Neuronal stem cell (in vitro differentiated cells): Measurements from ENCODE around the gene GPR33.
A peak's percentile ranks its signal among the peaks of the same experiment; 100 is the strongest.

Source experiments
- DNase-seq: peaks from one replicate; pipeline ENCODE4 v3.0.0-alpha.2; 2013; ENCODE audit warnings: low spot score
- H2AFZ ChIP-seq: one replicate; pipeline ENCODE4 v1.6.1; 2013; ENCODE audit warnings: mild to moderate bottlenecking, low read length, inconsistent platforms
- H2AK5ac ChIP-seq: 2 replicates; pipeline ENCODE4 v1.6.1; 2013; ENCODE audit warnings: low read depth, mild to moderate bottlenecking, inconsistent platforms, low read length, moderate library complexity, mixed read lengths
- H2BK120ac ChIP-seq: 2 replicates; pipeline ENCODE4 v1.6.1; 2013; ENCODE audit warnings: low read depth, mild to moderate bottlenecking, inconsistent platforms, low read length, moderate library complexity, mixed read lengths
- H2BK12ac ChIP-seq: one replicate; pipeline ENCODE4 v1.6.1; 2013; ENCODE audit warnings: low read length, inconsistent platforms
- H2BK15ac ChIP-seq: 2 replicates; pipeline ENCODE4 v1.6.1; 2013; ENCODE audit warnings: mild to moderate bottlenecking, low read length, inconsistent platforms, mixed read lengths
- H2BK5ac ChIP-seq: one replicate; pipeline ENCODE4 v1.6.1; 2013; ENCODE audit warnings: inconsistent platforms, mild to moderate bottlenecking, low read length, moderate library complexity
- H3K14ac ChIP-seq: one replicate; pipeline ENCODE4 v1.6.1; 2013; ENCODE audit warnings: low read length, inconsistent platforms
- H3K18ac ChIP-seq: 2 replicates; pipeline ENCODE4 v1.6.1; 2013; ENCODE audit warnings: low read length, inconsistent platforms
- H3K23ac ChIP-seq: 2 replicates; pipeline ENCODE4 v1.6.1; 2013; ENCODE audit warnings: low read depth, mild to moderate bottlenecking, mixed read lengths, low read length, inconsistent platforms; ENCODE audit not compliant: poor library complexity
- H3K27ac ChIP-seq: replicated peaks from 3 replicates; pipeline ENCODE4 v1.5.1; 2013; ENCODE audit warnings: low read length, inconsistent platforms
- H3K27me3 ChIP-seq, 3 experiments: 2 replicates each; pipeline ENCODE4 v1.6.1; 2013; ENCODE audit warnings: low read length in 3 of 3, mild to moderate bottlenecking in 2 of 3, inconsistent platforms in 1 of 3, low read depth in 1 of 3, mixed read lengths in 1 of 3, moderate library complexity in 1 of 3; ENCODE audit not compliant: control insufficient read depth in 3 of 3, insufficient read depth in 3 of 3
- H3K36me3 ChIP-seq, 2 donors: replicated peaks in 1 of 2; 2 replicates each; pipeline ENCODE4 v1.6.1; 2013; ENCODE audit warnings: low read length in 2 of 2; ENCODE audit not compliant: control insufficient read depth in 2 of 2, insufficient read depth in 2 of 2
- H3K4ac ChIP-seq: 2 replicates; pipeline ENCODE4 v1.6.1; 2013; ENCODE audit warnings: inconsistent platforms, mild to moderate bottlenecking, low read length, moderate library complexity
- H3K4me1 ChIP-seq, 2 donors: 1 replicate in 1 of 2; 2 replicates in 1 of 2; pipeline ENCODE4 v1.6.1; 2013; ENCODE audit warnings: low read length in 2 of 2, low read depth in 1 of 2; ENCODE audit not compliant: control insufficient read depth in 2 of 2, insufficient read depth in 1 of 2
- H3K4me2 ChIP-seq: one replicate; pipeline ENCODE4 v1.6.1; 2013; ENCODE audit warnings: mild to moderate bottlenecking, low read length, inconsistent platforms; ENCODE audit not compliant: insufficient read depth, poor library complexity, severe bottlenecking
- H3K4me3 ChIP-seq, 2 donors: 2 replicates each; pipeline ENCODE4 v1.5.1; 2013; ENCODE audit warnings: low read length in 2 of 2, mild to moderate bottlenecking in 2 of 2, inconsistent platforms in 1 of 2, moderate library complexity in 1 of 2
- H3K79me1 ChIP-seq: one replicate; pipeline ENCODE4 v1.6.1; 2013; ENCODE audit warnings: low read depth, mild to moderate bottlenecking, inconsistent platforms, low read length, moderate library complexity
- H3K9ac ChIP-seq: one replicate; pipeline ENCODE4 v1.6.1; 2013; ENCODE audit warnings: mild to moderate bottlenecking, low read depth, low read length, inconsistent platforms; ENCODE audit not compliant: poor library complexity
- H3K9me3 ChIP-seq, 2 donors: replicated peaks in 1 of 2; 2 replicates each; pipeline versions ENCODE3 to v1.6.1; 2013; ENCODE audit warnings: low read length in 2 of 2, mild to moderate bottlenecking in 2 of 2, inconsistent platforms in 1 of 2, low read depth in 1 of 2, mixed read lengths in 1 of 2, moderate library complexity in 1 of 2; ENCODE audit not compliant: control insufficient read depth in 2 of 2, insufficient read depth in 1 of 2
- H4K8ac ChIP-seq: one replicate; pipeline ENCODE4 v1.6.1; 2013; ENCODE audit warnings: low read depth, mild to moderate bottlenecking, inconsistent platforms, low read length, moderate library complexity
- H4K91ac ChIP-seq: one replicate; pipeline ENCODE4 v1.6.1; 2013; ENCODE audit warnings: low read length, low read depth, mild to moderate bottlenecking, inconsistent platforms; ENCODE audit not compliant: poor library complexity
- WGBS, 2 donors: extraction: QIAGEN DNeasy Blood & Tissue Kit; methylation state at CpG; one replicate each; pipeline ENCODE4 v1.1.7; 2013; ENCODE audit warnings: missing lambda C conversion rate in 2 of 2, mixed read lengths in 1 of 2; ENCODE audit not compliant: insufficient read length in 2 of 2, insufficient replicate concordance in 1 of 2; ENCODE audit errors: extremely low coverage in 2 of 2; 5-methylcytosine and 5-hydroxymethylcytosine counted together

GPR33 gene

GRCh38 chr14:31456841-31457664 is 30.8 kb downstream of the GPR33 start, which contains the start of gene DTD2:
Gene DTD2 (minus strand): TSS chr14:31457506. CDS start chr14:31457393, 113 bp downstream.
- Histone ChIP-seq H3K4ac (peak within 1 kb of the TSS; percentile 58), H3K4me2 (peak within 1 kb of the TSS; percentile 82), H3K18ac (peak within 1 kb of the TSS; percentile 97), H3K4me3 (peak within 1 kb of the TSS; percentile 87 to 95), H2BK15ac (peak within 1 kb of the TSS; percentile 85), H3K36me3 (peaks cover 0 to 11% of the 10 kb centered on the region in 2 donors), H3K14ac (peak within 1 kb of the TSS; percentile 94), H2AK5ac (no peak within 1 kb of the TSS), H4K8ac (peak within 1 kb of the TSS; percentile 65), H3K27ac (peak within 1 kb of the TSS; percentile 70), H3K23ac (peak within 1 kb of the TSS; percentile 95), H2AFZ (peak within 1 kb of the TSS; percentile 97), H3K9ac (peak within 1 kb of the TSS; percentile 96), H4K91ac (no peak within 1 kb of the TSS), H3K9me3 (no peaks in the 10 kb centered on the region), H3K4me1 (peaks cover 0 to 10% of the 10 kb centered on the region in 2 donors), H2BK12ac (peak within 1 kb of the TSS; percentile 73), H2BK5ac (no peak within 1 kb of the TSS), H3K27me3 (no peaks in the 10 kb centered on the region), H2BK120ac (no peak within 1 kb of the TSS), H3K79me1 (no peaks in the 10 kb centered on the region)
- DNase-seq = peak; percentile 93
- WGBS, 2 donors = no CpG with 5 or more reads among the region's 70 CpGs

GRCh38 chr14:31449971-31450610 is 37.7 kb downstream of the GPR33 start:
- no peak for DNase-seq

GRCh38 chr14:31449136-31449535 is 38.7 kb downstream of the GPR33 start:
- H3K4me3 ChIP-seq = no peak overlapping the region
- no peak overlapping the region for H3K23ac ChIP-seq
- no peak overlapping the region for H2BK120ac ChIP-seq
- no peak overlapping the region for H3K18ac ChIP-seq
- H2AK5ac ChIP-seq = no peak overlapping the region
- no peaks in the 10 kb centered on the region for H3K9me3 ChIP-seq
- H3K27ac ChIP-seq = no peak overlapping the region
- no peak overlapping the region for H3K14ac ChIP-seq
- H3K9ac ChIP-seq = no peak overlapping the region
- no peaks in the 10 kb centered on the region for H3K79me1 ChIP-seq
- no peak overlapping the region for H4K91ac ChIP-seq
- no peak overlapping the region for H4K8ac ChIP-seq
- H2BK12ac ChIP-seq = no peak overlapping the region
- H2BK5ac ChIP-seq = no peak overlapping the region
- H3K4ac ChIP-seq = no peak overlapping the region
- H2BK15ac ChIP-seq = no peak overlapping the region
- no peak overlapping the region for H3K4me2 ChIP-seq
- H2AFZ ChIP-seq = no peak overlapping the region
- no peaks in the 10 kb centered on the region for H3K4me1 ChIP-seq
- no peaks in the 10 kb centered on the region for H3K27me3 ChIP-seq
- WGBS, 2 donors = no CpG with 5 or more reads among the region's 8 CpGs
- H3K36me3 ChIP-seq = peaks cover 0 to 48% of the 10 kb centered on the region in 2 donors
- DNase-seq = no peak

More at GRCh38 chr14:31449971-31450610, 37.7 kb downstream of the GPR33 start:
- Histone ChIP-seq H3K79me1 (no peaks in the 10 kb centered on the region), H3K4me1 (no peaks in the 10 kb centered on the region), H3K18ac (no peak overlapping the region), H3K4me2 (no peak overlapping the region), H3K14ac (no peak overlapping the region), H4K8ac (no peak overlapping the region), H3K9ac (no peak overlapping the region), H3K23ac (no peak overlapping the region), H2BK12ac (no peak overlapping the region), H3K9me3 (no peaks in the 10 kb centered on the region), H2BK15ac (no peak overlapping the region), H3K27me3 (no peaks in the 10 kb centered on the region), H3K4me3 (no peak overlapping the region), H2BK120ac (no peak overlapping the region), H3K27ac (no peak overlapping the region), H2BK5ac (no peak overlapping the region), H4K91ac (no peak overlapping the region), H2AK5ac (no peak overlapping the region), H3K36me3 (peaks cover 0 to 48% of the 10 kb centered on the region in 2 donors), H2AFZ (no peak overlapping the region), H3K4ac (no peak overlapping the region)
- no CpG with 5 or more reads among the region's 2 CpGs for WGBS, 2 donors

- no peaks in the 10 kb centered on the region for H3K27me3 ChIP-seq
- no peak overlapping the region for H3K18ac ChIP-seq
- H3K4me2 ChIP-seq = no peak overlapping the region
- no peak overlapping the region for H2AK5ac ChIP-seq
- H3K27ac ChIP-seq = no peak overlapping the region
- no peak overlapping the region for H4K8ac ChIP-seq
- no peak overlapping the region for H3K14ac ChIP-seq
- no peak overlapping the region for H2BK5ac ChIP-seq
- no peaks in the 10 kb centered on the region for H3K79me1 ChIP-seq
- H3K4me3 ChIP-seq = no peak overlapping the region
- H2AFZ ChIP-seq = no peak overlapping the region
- no CpG with 5 or more reads among the region's 1 CpG for WGBS, 2 donors
- no peak overlapping the region for H4K91ac ChIP-seq
- H2BK120ac ChIP-seq = no peak overlapping the region
- no peaks in the 10 kb centered on the region for H3K9me3 ChIP-seq
- H3K23ac ChIP-seq = no peak overlapping the region
- H3K36me3 ChIP-seq = peaks cover 0 to 26% of the 10 kb centered on the region in 2 donors
- H3K4me1 ChIP-seq = no peaks in the 10 kb centered on the region
- H2BK15ac ChIP-seq = no peak overlapping the region
- H3K4ac ChIP-seq = no peak overlapping the region
- H3K9ac ChIP-seq = no peak overlapping the region
- DNase-seq = no peak
- no peak overlapping the region for H2BK12ac ChIP-seq
Observed at GRCh38 chr14:31445703-31446102, 42.1 kb downstream of the GPR33 start.
